Neural progenitor cell (in vitro differentiated cells): ENCODE data around the gene CHTF8. TPM values are rescaled to one million over a fixed set of nuclear protein-coding genes. Genes with fewer than 3 reads are reported as not detected.

ENCODE experiments used
- DNase-seq: peaks from one replicate; pipeline ENCODE4 v3.0.0-alpha.2; 2016; ENCODE audit warnings: low spot score
- H2AFZ ChIP-seq: fragments of 200-600 bp; sonication (generic); replicated peaks from 2 replicates; pipeline ENCODE4 v1.6.1; 2016; ENCODE audit warnings: antibody characterized with exemption
- H3F3A ChIP-seq: fragments of 200-600 bp; sonication (generic); 2 replicates; pipeline ENCODE4 v1.6.1; 2016; ENCODE audit warnings: antibody characterized with exemption, low read depth
- H3K27ac ChIP-seq: fragments of 200-600 bp; sonication (generic); 2 replicates; pipeline ENCODE4 v1.5.1; 2016; ENCODE audit warnings: mild to moderate bottlenecking
- H3K27me3 ChIP-seq: fragments of 200-600 bp; sonication (generic); 2 replicates; pipeline ENCODE4 v1.6.1; 2016; ENCODE audit warnings: mild to moderate bottlenecking, moderate library complexity
- H3K36me3 ChIP-seq: fragments of 200-600 bp; sonication (generic); 2 replicates; pipeline ENCODE4 v1.5.1; 2016
- H3K4me1 ChIP-seq: fragments of 200-600 bp; sonication (generic); 2 replicates; pipeline ENCODE4 v1.6.1; 2016; ENCODE audit warnings: mixed run types
- H3K4me2 ChIP-seq: fragments of 200-600 bp; sonication (generic); 2 replicates; pipeline ENCODE4 v1.6.1; 2016
- H3K4me3 ChIP-seq: fragments of 200-600 bp; sonication (generic); 2 replicates; pipeline ENCODE4 v1.5.1; 2016
- H3K79me2 ChIP-seq: fragments of 200-600 bp; sonication (generic); 2 replicates; pipeline ENCODE4 v1.6.1; 2016; ENCODE audit warnings: low read depth
- H3K9ac ChIP-seq: fragments of 200-600 bp; sonication (generic); 2 replicates; pipeline ENCODE4 v1.6.1; 2016
- H3K9me3 ChIP-seq: fragments of 200-600 bp; sonication (generic); 2 replicates; pipeline ENCODE4 v1.5.1; 2016; ENCODE audit warnings: low read depth
- H4K20me1 ChIP-seq: fragments of 200-600 bp; sonication (generic); 2 replicates; pipeline ENCODE4 v1.6.1; 2016; ENCODE audit warnings: low read depth
- H3K27ac Mint-ChIP-seq: 3 replicates; pipeline ENCODE4 v1.8.0; 2021; ENCODE audit warnings: mixed read lengths
- H3K27me3 Mint-ChIP-seq: 2 replicates; pipeline ENCODE4 v1.8.0; 2022; ENCODE audit warnings: low read depth, mild to moderate bottlenecking, inconsistent platforms, moderate library complexity, mixed read lengths; ENCODE audit not compliant: insufficient read depth
- H3K36me3 Mint-ChIP-seq: 3 replicates; pipeline ENCODE4 v1.8.0; 2021; ENCODE audit warnings: mixed read lengths
- H3K4me1 Mint-ChIP-seq: 3 replicates; pipeline ENCODE4 v1.8.0; 2021; ENCODE audit warnings: mixed read lengths
- H3K4me3 Mint-ChIP-seq: 3 replicates; pipeline ENCODE4 v1.8.0; 2021; ENCODE audit warnings: mild to moderate bottlenecking, moderate library complexity, mixed read lengths
- H3K9me3 Mint-ChIP-seq: 3 replicates; pipeline ENCODE4 v1.8.0; 2020; ENCODE audit warnings: mixed read lengths
- CTCF ChIP-seq: fragments of 200-600 bp; sonication (generic); IDR thresholded peaks from 2 replicates; pipeline ENCODE4 v1.5.1; 2017; ENCODE audit warnings: antibody characterized with exemption, mild to moderate bottlenecking
- EZH2 ChIP-seq: fragments of 200-600 bp; sonication (generic); IDR thresholded peaks from 2 replicates; pipeline ENCODE4 v1.6.1; 2017; ENCODE audit warnings: antibody characterized with exemption, mild to moderate bottlenecking, moderate library complexity
- EZH2phosphoT487 ChIP-seq: fragments of 200-600 bp; sonication (generic); IDR thresholded peaks from 2 replicates; pipeline ENCODE4 v1.6.1; 2017; ENCODE audit warnings: antibody characterized with exemption
- total RNA-seq: library from RNA; depleted of rRNA; stranded (reverse); fragments of >200 nt; gene quantifications from 2 replicates; pipeline ENCODE4 v1.2.3, GENCODE V29; 2015; ENCODE audit warnings: low replicate concordance

Gene CHTF8
- total RNA-seq, 1 donor from 2014 or later, result 99.8 TPM

- peaks cover 6% of the 10 kb centered on the region for H3K27me3 Mint-ChIP-seq
- H3K4me1 Mint-ChIP-seq, result peaks cover 36% of the 10 kb centered on the region
- Histone ChIP-seq H3K4me1 (peaks cover 15% of the 10 kb centered on the region), H3K4me2 (peak overlapping the region; percentile 89), H3K4me3 (peak overlapping the region; percentile 98), H2AFZ (no peak overlapping the region), H3F3A (peaks cover 25% of the 10 kb centered on the region), H4K20me1 (peaks cover 31% of the 10 kb centered on the region), H3K9me3 (no peaks in the 10 kb centered on the region), H3K36me3 (peaks cover 11% of the 10 kb centered on the region), H3K27ac (no peak overlapping the region), H3K9ac (peak overlapping the region; percentile 89), H3K27me3 (no peaks in the 10 kb centered on the region), H3K79me2 (peaks cover 89% of the 10 kb centered on the region)
- no peaks in the 10 kb centered on the region for H3K9me3 Mint-ChIP-seq
- no peak for TF ChIP-seq EZH2
- TF ChIP-seq CTCF, result no peak
- no peak for TF ChIP-seq EZH2phosphoT487
- H3K36me3 Mint-ChIP-seq, result peaks cover 15% of the 10 kb centered on the region
- peak overlapping the region; percentile 98 for H3K4me3 Mint-ChIP-seq
- no peak overlapping the region for H3K27ac Mint-ChIP-seq
- no peak for DNase-seq
Measured at GRCh38 chr16:69133373-69133954, 1.1 kb upstream of the CHTF8 start.

- H3K4me3 ChIP-seq, result peak overlapping the region; percentile 98
- peaks cover 14% of the 10 kb centered on the region for H3K36me3 Mint-ChIP-seq
Measured at GRCh38 chr16:69131839-69132423, 457 bp downstream of the CHTF8 start.

GRCh38 chr16:69131167-69131838 is 1.1 kb downstream of the CHTF8 start:
- Histone ChIP-seq H3K79me2 (peaks cover 95% of the 10 kb centered on the region), H4K20me1 (peaks cover 42% of the 10 kb centered on the region), H3K36me3 (peaks cover 7% of the 10 kb centered on the region), H3K27me3 (no peaks in the 10 kb centered on the region), H2AFZ (no peak overlapping the region), H3K9me3 (no peaks in the 10 kb centered on the region), H3K4me1 (peaks cover 15% of the 10 kb centered on the region), H3K27ac (peak overlapping the region; percentile 99), H3K9ac (peak overlapping the region; percentile 89), H3K4me3 (peak overlapping the region; percentile 98), H3K4me2 (peak overlapping the region; percentile 89), H3F3A (peaks cover 25% of the 10 kb centered on the region)
- no peak for TF ChIP-seq EZH2phosphoT487
- no peak for TF ChIP-seq EZH2
- no peak for TF ChIP-seq CTCF
- Mint-ChIP-seq H3K4me3 (peak overlapping the region; percentile 98), H3K27me3 (peaks cover 6% of the 10 kb centered on the region), H3K4me1 (peaks cover 38% of the 10 kb centered on the region), H3K36me3 (peaks cover 13% of the 10 kb centered on the region), H3K27ac (peak overlapping the region; percentile 97), H3K9me3 (no peaks in the 10 kb centered on the region)
- DNase-seq, result peak; percentile 67

More at GRCh38 chr16:69131839-69132423, 457 bp downstream of the CHTF8 start:
- H3F3A ChIP-seq, result peaks cover 23% of the 10 kb centered on the region
- peak; percentile 95 for DNase-seq
- H3K4me1 ChIP-seq, result peaks cover 15% of the 10 kb centered on the region
- H3K27ac ChIP-seq, result peak overlapping the region; percentile 99
- H3K9ac ChIP-seq, result peak overlapping the region; percentile 89
- peaks cover 6% of the 10 kb centered on the region for H3K27me3 Mint-ChIP-seq
- no peaks in the 10 kb centered on the region for H3K9me3 ChIP-seq
- H3K36me3 ChIP-seq, result peaks cover 7% of the 10 kb centered on the region
- H3K4me3 Mint-ChIP-seq, result peak overlapping the region; percentile 98
- H4K20me1 ChIP-seq, result peaks cover 37% of the 10 kb centered on the region
- no peaks in the 10 kb centered on the region for H3K27me3 ChIP-seq
- H2AFZ ChIP-seq, result peak overlapping the region; percentile 78
- peaks cover 95% of the 10 kb centered on the region for H3K79me2 ChIP-seq
- peak overlapping the region; percentile 89 for H3K4me2 ChIP-seq
- peaks cover 36% of the 10 kb centered on the region for H3K4me1 Mint-ChIP-seq
- H3K27ac Mint-ChIP-seq, result peak overlapping the region; percentile 97
- TF ChIP-seq EZH2 (no peak), EZH2phosphoT487 (no peak), CTCF (no peak)
- no peaks in the 10 kb centered on the region for H3K9me3 Mint-ChIP-seq
